B cell (primary cell): ENCODE results near the gene KIF16B. TPM values are rescaled to one million over a fixed set of nuclear protein-coding genes. Genes with fewer than 3 reads are reported as not detected.

Source experiments
- ATAC-seq: fragments of 200-7000 bp; cut with Tn5 transposase; one replicate; pipeline ENCODE4 v1.10.0; 2021; ENCODE audit warnings: low read depth, mild to moderate bottlenecking, moderate number of reproducible peaks, moderate library complexity
- CTCF ChIA-PET: fragments of 350-600 bp; sonication (Branson Sonifier 250); formaldehyde crosslinking; loops from one replicate; lab custom pipeline; 2021; ENCODE audit warnings: antibody characterized with exemption, inconsistent platforms; lab: Charles Lee
- POLR2A ChIA-PET: fragments of 350-600 bp; sonication (Branson Sonifier 250); formaldehyde crosslinking; loops from one replicate; lab custom pipeline; 2021; ENCODE audit warnings: antibody characterized with exemption; lab: Charles Lee
- DNase-seq: peaks from one replicate; pipeline ENCODE4 v3.0.0; 2013
- H2AFZ ChIP-seq: 2 replicates; pipeline ENCODE4 v1.6.1; 2012; ENCODE audit warnings: mild to moderate bottlenecking, low read depth, low read length; ENCODE audit not compliant: insufficient read depth, poor library complexity, severe bottlenecking
- H3K27ac ChIP-seq, 2 donors: 1 replicate in 1 of 2; 2 replicates in 1 of 2; pipeline ENCODE4 v1.5.1; 2012 to 2013; ENCODE audit warnings: low read length in 2 of 2, mild to moderate bottlenecking in 2 of 2, moderate library complexity in 1 of 2
- H3K27me3 ChIP-seq, 4 experiments: fragments of 200-600 bp in 1 of 4; sonication (generic) in 1 of 4; replicated peaks in 1 of 4; 1 replicate in 2 of 4; 2 replicates in 2 of 4; pipeline versions ENCODE4 v1.6.1 to v1.7.0; 2013 to 2016; ENCODE audit warnings: low read length in 3 of 4, mild to moderate bottlenecking in 2 of 4, mixed read lengths in 1 of 4, moderate library complexity in 1 of 4; ENCODE audit not compliant: insufficient read depth in 4 of 4, control insufficient read depth in 3 of 4; ENCODE audit errors: control extremely low read depth in 1 of 4
- H3K36me3 ChIP-seq, 2 experiments: replicated peaks in 1 of 2; 1 replicate in 1 of 2; 2 replicates in 1 of 2; pipeline versions ENCODE4 v1.6.1 to v1.7.1; 2013; ENCODE audit warnings: low read length in 1 of 2; ENCODE audit not compliant: insufficient read depth in 2 of 2, control insufficient read depth in 1 of 2; ENCODE audit errors: control extremely low read depth in 1 of 2, extremely low read depth in 1 of 2
- H3K4me1 ChIP-seq, 2 donors: fragments of 200-600 bp in 1 of 2; sonication (generic) in 1 of 2; 1 replicate in 1 of 2; 2 replicates in 1 of 2; pipeline versions ENCODE4 v1.5.1 to v1.6.1; 2013 to 2017; ENCODE audit warnings: low read length in 2 of 2; ENCODE audit not compliant: control insufficient read depth in 2 of 2, insufficient read depth in 2 of 2
- H3K4me2 ChIP-seq: replicated peaks from 2 replicates; pipeline ENCODE3; 2012; ENCODE audit warnings: mild to moderate bottlenecking, low read depth, low read length; ENCODE audit not compliant: poor library complexity, severe bottlenecking
- H3K4me3 ChIP-seq, 5 experiments: fragments of 200-600 bp in 1 of 5; sonication (generic) in 1 of 5; 1 replicate in 3 of 5; 2 replicates in 2 of 5; pipeline versions ENCODE4 v1.5.1 to v1.7.0; 2011 to 2016; ENCODE audit warnings: low read length in 4 of 5, mild to moderate bottlenecking in 4 of 5, low read depth in 2 of 5, control low read depth in 1 of 5, moderate library complexity in 1 of 5; ENCODE audit not compliant: insufficient read depth in 1 of 5; ENCODE audit errors: control extremely low read depth in 1 of 5, extremely low read depth in 1 of 5
- H3K79me2 ChIP-seq: fragments of 200-600 bp; sonication (generic); one replicate; pipeline ENCODE4 v1.6.0; 2016; ENCODE audit warnings: low read length; ENCODE audit not compliant: control insufficient read depth, insufficient read depth
- H3K9ac ChIP-seq: fragments of 200-600 bp; sonication (generic); 2 replicates; pipeline ENCODE4 v1.6.1; 2017; ENCODE audit warnings: mild to moderate bottlenecking, low read length, moderate library complexity
- H3K9me3 ChIP-seq, 3 donors: one replicate each; pipeline versions ENCODE4 v1.6.1 to v1.7.1; 2013; ENCODE audit warnings: low read length in 2 of 3; ENCODE audit not compliant: control insufficient read depth in 2 of 3, insufficient read depth in 1 of 3; ENCODE audit errors: control extremely low read depth in 1 of 3
- H4K20me1 ChIP-seq: 2 replicates; pipeline ENCODE4 v1.6.0; 2012; ENCODE audit warnings: mild to moderate bottlenecking, low read length; ENCODE audit not compliant: insufficient read depth, control insufficient read depth, poor library complexity, severe bottlenecking
- H3K27ac Mint-ChIP-seq: one replicate; pipeline ENCODE4 v1.8.0; 2021; ENCODE audit warnings: mixed read lengths
- H3K27me3 Mint-ChIP-seq: one replicate; pipeline ENCODE4 v1.8.0; 2021; ENCODE audit warnings: mixed read lengths
- H3K4me1 Mint-ChIP-seq: one replicate; pipeline ENCODE4 v1.8.0; 2021; ENCODE audit warnings: mixed read lengths
- H3K4me3 Mint-ChIP-seq: one replicate; pipeline ENCODE4 v1.8.0; 2021; ENCODE audit warnings: mixed read lengths
- H3K9me3 Mint-ChIP-seq: one replicate; pipeline ENCODE4 v1.8.0; 2022; ENCODE audit warnings: mixed read lengths; ENCODE audit not compliant: insufficient read depth
- EZH2 ChIP-seq: IDR thresholded peaks from 2 replicates; pipeline ENCODE4 v1.6.1; 2012; ENCODE audit warnings: borderline replicate concordance, low read depth, mild to moderate bottlenecking, moderate library complexity, low read length; ENCODE audit not compliant: insufficient read depth, poor library complexity, severe bottlenecking
- WGBS: methylation state at CpG from one replicate; pipeline ENCODE4 v1.1.5; 2013; ENCODE audit warnings: missing lambda C conversion rate; ENCODE audit not compliant: insufficient coverage; 5-methylcytosine and 5-hydroxymethylcytosine counted together
- intact Hi-C: fragments of 100-400 bp; cut with micrococcal nuclease; formaldehyde crosslinking; loops from one replicate; pipeline ENCODE4 v1.10.0; 2022
- polyA plus RNA-seq: library from polyadenylated mRNA; depleted of rRNA; stranded (reverse); fragments of >200 nt; gene quantifications from 2 replicates; pipeline ENCODE4 v1.2.3, GENCODE V29; 2012
- total RNA-seq, 2 donors: library from RNA; stranded (reverse); fragments of 120-200 nt in 1 of 2; gene quantifications; 1 replicate in 1 of 2; 2 replicates in 1 of 2; pipeline versions ENCODE4 v1.2.3 to v1.2.4, GENCODE V29; 2013 to 2022
- TF ChIP-seq, protein P1 (sequence below): fragments of 200-600 bp; IDR thresholded peaks from one replicate; pipeline ENCODE4 v1.8.0; 2022; ENCODE audit warnings: antibody characterized with exemption, mild to moderate bottlenecking

KIF16B gene
- total and polyA plus RNA-seq, 2 donors (not counting 1 experiment from before 2014, with no cell fraction given): 4.5 to 13.0 TPM

DNA sequence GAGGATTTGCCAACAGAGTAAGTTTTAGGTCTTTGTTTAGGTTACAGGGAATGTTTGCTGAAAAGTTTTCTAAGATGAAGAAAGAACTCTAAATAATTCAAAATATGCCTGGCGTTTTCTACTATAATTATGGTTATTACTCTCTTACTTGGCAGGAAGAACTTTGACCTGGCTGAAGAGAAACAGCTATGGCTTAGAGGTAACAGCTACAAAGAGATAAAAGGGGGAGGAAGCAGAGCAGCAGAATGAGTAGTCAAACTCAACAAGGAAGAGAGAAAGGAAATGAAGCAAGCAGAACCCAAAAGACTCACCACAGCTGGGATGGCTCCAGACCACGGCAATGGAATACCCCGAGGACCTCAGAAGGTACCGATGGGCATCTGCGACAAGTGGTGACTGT, 95.6 kb downstream of the KIF16B start:
- Mint-ChIP-seq H3K27me3 (no peaks in the 10 kb centered on the region), H3K4me1 (peaks cover 8% of the 10 kb centered on the region), H3K9me3 (peaks cover 2% of the 10 kb centered on the region), H3K27ac (no peak overlapping the region), H3K4me3 (no peak overlapping the region)
- no peak for DNase-seq
- intact Hi-C loops: loop anchor here (2.0 to 5.0 kb wide), 2 partner anchors 635 to 985 kb away; no protein-coding TSS in a partner anchor
- 41% methylated on average over 4 of the region's 5 CpGs for WGBS
- TF ChIP-seq EZH2: no peak
- TF ChIP-seq, protein P1, sequence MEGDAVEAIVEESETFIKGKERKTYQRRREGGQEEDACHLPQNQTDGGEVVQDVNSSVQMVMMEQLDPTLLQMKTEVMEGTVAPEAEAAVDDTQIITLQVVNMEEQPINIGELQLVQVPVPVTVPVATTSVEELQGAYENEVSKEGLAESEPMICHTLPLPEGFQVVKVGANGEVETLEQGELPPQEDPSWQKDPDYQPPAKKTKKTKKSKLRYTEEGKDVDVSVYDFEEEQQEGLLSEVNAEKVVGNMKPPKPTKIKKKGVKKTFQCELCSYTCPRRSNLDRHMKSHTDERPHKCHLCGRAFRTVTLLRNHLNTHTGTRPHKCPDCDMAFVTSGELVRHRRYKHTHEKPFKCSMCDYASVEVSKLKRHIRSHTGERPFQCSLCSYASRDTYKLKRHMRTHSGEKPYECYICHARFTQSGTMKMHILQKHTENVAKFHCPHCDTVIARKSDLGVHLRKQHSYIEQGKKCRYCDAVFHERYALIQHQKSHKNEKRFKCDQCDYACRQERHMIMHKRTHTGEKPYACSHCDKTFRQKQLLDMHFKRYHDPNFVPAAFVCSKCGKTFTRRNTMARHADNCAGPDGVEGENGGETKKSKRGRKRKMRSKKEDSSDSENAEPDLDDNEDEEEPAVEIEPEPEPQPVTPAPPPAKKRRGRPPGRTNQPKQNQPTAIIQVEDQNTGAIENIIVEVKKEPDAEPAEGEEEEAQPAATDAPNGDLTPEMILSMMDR: no peak
- ChIA-PET POLR2A (no interaction called here), CTCF (interaction anchor here (0.6 to 1.3 kb wide), 2 partner anchors 768 to 769 kb away, joined by 3 to 4 read pairs; no protein-coding TSS in a partner anchor)
- Histone ChIP-seq H3K9ac (no peak overlapping the region), H3K4me3 (no peak overlapping the region), H3K27me3 (no peaks in the 10 kb centered on the region), H3K79me2 (no peaks in the 10 kb centered on the region), H3K4me2 (no peak overlapping the region), H3K4me1 (no peaks in the 10 kb centered on the region), H4K20me1 (no peaks in the 10 kb centered on the region), H2AFZ (no peak overlapping the region), H3K9me3 (no peaks in the 10 kb centered on the region), H3K36me3 (peaks cover 0 to 1% of the 10 kb centered on the region in 2 experiments), H3K27ac (no peak overlapping the region)
- ATAC-seq: no peak

- Histone ChIP-seq H3K9ac (no peak overlapping the region), H2AFZ (no peak overlapping the region), H3K4me3 (no peak overlapping the region), H3K9me3 (no peaks in the 10 kb centered on the region), H3K4me1 (no peaks in the 10 kb centered on the region), H3K27ac (no peak overlapping the region), H3K79me2 (no peaks in the 10 kb centered on the region), H4K20me1 (no peaks in the 10 kb centered on the region), H3K4me2 (no peak overlapping the region), H3K27me3 (no peaks in the 10 kb centered on the region), H3K36me3 (peaks cover 0 to 1% of the 10 kb centered on the region in 2 experiments)
- WGBS: 57% methylated on average over 1 of the region's 3 CpGs
- Mint-ChIP-seq H3K4me3 (no peak overlapping the region), H3K9me3 (peaks cover 2% of the 10 kb centered on the region), H3K4me1 (peaks cover 7% of the 10 kb centered on the region), H3K27ac (no peak overlapping the region), H3K27me3 (no peaks in the 10 kb centered on the region)
- DNase-seq (peak; percentile 68), ATAC-seq (peak; percentile 70)
- ChIA-PET POLR2A (no interaction called here), CTCF (interaction anchor here (0.7 to 3.7 kb wide), 30 partner anchors 10 to 985 kb away, joined by 3 to 59 read pairs (median 4); no protein-coding TSS in a partner anchor)
- TF ChIP-seq, protein P1: peak; percentile 89
- no peak for TF ChIP-seq EZH2
- intact Hi-C loops: loop anchor here (1.0 to 5.0 kb wide), 3 partner anchors 546 to 984 kb away; no protein-coding TSS in a partner anchor
Measured at GRCh38 chr20:16476032-16476431, 97.2 kb downstream of the KIF16B start.
